ENCODE data around the gene ZNF592. TPM values are rescaled to one million over a fixed set of nuclear protein-coding genes. Genes with fewer than 3 reads are reported as not detected.
"Not testable (repeated sequence)": the region's sequence is repeated elsewhere in the genome, so short reads cannot be mapped to it uniquely, and the experiment has no call there.

The ZNF592 gene
- total and polyA plus RNA-seq, 7 donors: 6.0 to 20.4 (median 13.6) TPM

DNA sequence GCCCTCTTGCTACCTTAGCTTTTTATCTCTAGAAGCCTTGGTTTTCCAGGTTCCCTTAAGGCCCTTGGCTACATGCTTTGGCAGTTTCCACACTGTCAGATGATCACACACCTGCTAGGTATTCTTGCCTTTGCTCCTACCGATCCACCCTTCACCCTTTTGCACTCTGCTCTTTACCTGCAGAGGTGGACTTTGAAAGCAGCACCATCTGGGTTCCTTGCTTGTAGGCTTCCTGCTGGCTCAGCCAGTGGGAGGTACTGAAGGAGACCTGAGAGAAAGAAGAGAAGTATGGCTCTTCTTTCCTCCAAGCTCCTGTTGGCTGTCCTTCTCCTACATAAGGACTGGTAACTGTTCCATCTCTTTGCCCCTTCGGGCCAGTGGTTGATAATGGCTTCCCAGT is 7.3 kb upstream of the ZNF592 start:
- Histone ChIP-seq H3K36me3 (no peaks in the 10 kb centered on the region), H3K4me1 (peaks cover 0 to 13% (median 0%) of the 10 kb centered on the region in 4 donors), H3K27me3 (no peaks in the 10 kb centered on the region), H3K4me3 (no peak overlapping the region), H3K9me3 (no peaks in the 10 kb centered on the region), H3K27ac (no peak overlapping the region)
- no peak for TF ChIP-seq CTCF (IDR thresholded peaks at IDR 0.05)
- no peak for TF ChIP-seq EP300 (IDR thresholded peaks at IDR 0.05)
- no peak for TF ChIP-seq POLR2AphosphoS5 (IDR thresholded peaks at IDR 0.05)
- TF ChIP-seq POLR2A (IDR thresholded peaks at IDR 0.05): no peak
- DNase-seq: no peak
- 29 to 74% methylated on average over 2 of the region's 2 CpGs for WGBS, 2 donors
- intact Hi-C loops (cut with DNase I): no loop called here

GRCh38 chr15:84747416-84748273 is 747 bp upstream of the ZNF592 start:
- no peaks in the 10 kb centered on the region for H3K27me3 ChIP-seq
- DNase-seq: peak; percentile 89
- peaks cover 0 to 59% (median 43%) of the 10 kb centered on the region in 4 donors for H3K4me1 ChIP-seq
- H3K4me3 ChIP-seq: peak overlapping the region; percentile 77 to 95 (median 88)
- H3K36me3 ChIP-seq: no peaks in the 10 kb centered on the region
- intact Hi-C loops (cut with DNase I): loop anchor here (1.0 to 5.0 kb wide), 6 partner anchors 31 to 181 kb away; partner anchors contain the start of genes ALPK3, SEC11A and WDR73
- H3K27ac ChIP-seq: peak overlapping the region; percentile 99 to 100 (median 100)
- peak in 1 of 2 donors; percentile 39 for TF ChIP-seq POLR2A (IDR thresholded peaks at IDR 0.05)
- no peak for TF ChIP-seq EP300 (IDR thresholded peaks at IDR 0.05)
- TF ChIP-seq POLR2AphosphoS5 (IDR thresholded peaks at IDR 0.05): peak; percentile 19 to 67 (median 54)
- no peak for TF ChIP-seq CTCF (IDR thresholded peaks at IDR 0.05)
- 1% methylated on average over 46 of the region's 46 CpGs for WGBS, 2 donors
- H3K9me3 ChIP-seq: no peaks in the 10 kb centered on the region

DNA sequence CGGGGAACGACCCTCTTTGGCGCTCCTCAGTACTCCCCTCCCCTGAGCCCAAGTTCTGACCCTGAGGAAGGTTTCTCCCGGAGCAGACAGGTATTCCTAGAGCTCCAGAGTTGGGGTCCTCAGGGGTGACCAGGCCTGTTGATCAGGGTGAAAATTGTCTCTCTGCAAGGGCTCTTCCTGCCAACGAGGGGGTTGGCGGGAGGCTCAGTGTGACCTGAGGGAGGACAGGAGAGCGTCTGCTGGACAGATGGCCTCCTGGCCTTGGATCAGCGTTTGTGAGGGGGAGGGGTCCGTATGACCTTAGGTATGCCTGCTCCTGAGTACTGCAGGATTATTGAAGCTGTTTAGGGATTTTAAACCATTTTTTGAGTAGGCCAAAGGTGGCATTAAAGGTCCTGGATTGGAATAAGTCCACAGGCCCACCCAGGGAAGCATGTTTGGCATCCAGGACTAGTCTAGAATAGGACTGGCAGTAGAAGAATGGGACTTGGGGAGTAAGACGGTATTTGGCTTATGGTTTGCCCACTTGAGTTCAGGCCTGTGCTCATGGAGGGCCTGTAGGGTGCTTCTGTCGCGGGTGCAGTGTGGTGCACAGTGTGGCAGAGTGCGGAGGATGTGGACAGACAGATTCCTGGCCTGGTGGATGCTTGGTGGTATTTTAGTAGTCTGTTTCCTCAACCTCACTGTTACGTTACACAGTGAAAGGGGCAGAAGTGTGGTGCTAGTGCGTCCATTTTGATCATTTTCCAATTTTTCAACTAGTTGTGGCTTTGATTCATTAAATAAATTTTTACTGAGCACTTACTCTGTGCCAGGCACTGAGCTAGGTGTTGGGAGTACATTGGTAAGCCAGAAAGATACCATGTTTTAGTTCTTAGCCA is 959 bp downstream of the ZNF592 start:
- peak; percentile 70 for DNase-seq
- TF ChIP-seq CTCF (IDR thresholded peaks at IDR 0.05) (no peak), POLR2AphosphoS5 (IDR thresholded peaks at IDR 0.05) (no peak), EP300 (IDR thresholded peaks at IDR 0.05) (no peak), POLR2A (IDR thresholded peaks at IDR 0.05) (no peak)
- peak overlapping the region; percentile 59 to 95 (median 85) for H3K4me3 ChIP-seq
- H3K27ac ChIP-seq: peak overlapping the region; percentile 99 to 100 (median 100)
- H3K9me3 ChIP-seq: no peaks in the 10 kb centered on the region
- 4 to 5% methylated on average over 15 of the region's 15 CpGs for WGBS, 2 donors
- H3K27me3 ChIP-seq: no peaks in the 10 kb centered on the region
- peaks cover 0 to 76% (median 48%) of the 10 kb centered on the region in 4 donors for H3K4me1 ChIP-seq
- intact Hi-C loops (cut with DNase I): loop anchor here (2.0 to 5.0 kb wide), 5 partner anchors 67 to 179 kb away; partner anchors contain the start of genes ALPK3 and WDR73
- no peaks in the 10 kb centered on the region for H3K36me3 ChIP-seq

GRCh38 chr15:84750583-84751092 is 2.2 kb downstream of the ZNF592 start:
- Histone ChIP-seq H3K4me3 (peak overlapping the region in 1 of 4 donors; percentile 93), H3K4me1 (peaks cover 0 to 73% (median 49%) of the 10 kb centered on the region in 4 donors), H3K36me3 (no peaks in the 10 kb centered on the region), H3K27ac (peak overlapping the region in 3 of 4 donors; percentile 4 to 99 (median 99)), H3K27me3 (no peaks in the 10 kb centered on the region), H3K9me3 (no peaks in the 10 kb centered on the region)
- 19 to 24% methylated on average over 2 of the region's 2 CpGs for WGBS, 2 donors
- no peak for DNase-seq
- TF ChIP-seq EP300 (IDR thresholded peaks at IDR 0.05) (no peak), POLR2AphosphoS5 (IDR thresholded peaks at IDR 0.05) (no peak), POLR2A (IDR thresholded peaks at IDR 0.05) (no peak), CTCF (IDR thresholded peaks at IDR 0.05) (no peak)
- intact Hi-C loops (cut with DNase I): no loop called here

GRCh38 chr15:84751721-84752120 is 3.3 kb downstream of the ZNF592 start:
- not testable (repeated sequence) for H3K36me3 ChIP-seq, DNase-seq
- H3K4me1 ChIP-seq: peaks cover 0 to 73% (median 52%) of the 10 kb centered on the region in 4 donors

More at GRCh38 chr15:84751721-84752120, 3.3 kb downstream of the ZNF592 start:
- H3K27ac ChIP-seq; intact Hi-C loops (cut with DNase I); H3K27me3 ChIP-seq; H3K9me3 ChIP-seq; H3K4me3 ChIP-seq: not testable (repeated sequence)
- 82 to 91% methylated on average over 6 of the region's 6 CpGs for WGBS, 2 donors

Data from sigmoid colon (tissue), 7 donors.